Ramos (cell line): ENCODE data around the gene SLC25A10.

ENCODE experiments used
- in situ Hi-C: fragments of 300-500 bp; cut with MboI; formaldehyde crosslinking; loops from one replicate; pipeline ENCODE4 v1.14.3; 2022; ENCODE audit warnings: low sequenced_read_pairs; ENCODE audit not compliant: unreplicated experiment

The SLC25A10 gene

GRCh38 chr17:81741049-81741593 is 29.0 kb downstream of the SLC25A10 start:
- in situ Hi-C loops: no loop called here

- in situ Hi-C loops: no loop called here
Observed at GRCh38 chr17:81741594-81742452, 29.7 kb downstream of the SLC25A10 start.
